Stimulated activated CD8-positive, alpha-beta memory T cell treated with anti-CD3 and anti-CD28 coated beads, Interleukin-4, amount 100 ng/mL, for 1 hour (primary cell): ENCODE measurements around the gene ARID1A.
A peak's percentile ranks its signal among the peaks of the same experiment; 100 is the strongest.

Experiments used
- DNase-seq, 2 donors: peaks; one replicate each; pipeline ENCODE4 v3.0.0-alpha.2; 2020; ENCODE audit warnings: low read depth in 2 of 2, low spot score in 1 of 2

Gene ARID1A

DNA sequence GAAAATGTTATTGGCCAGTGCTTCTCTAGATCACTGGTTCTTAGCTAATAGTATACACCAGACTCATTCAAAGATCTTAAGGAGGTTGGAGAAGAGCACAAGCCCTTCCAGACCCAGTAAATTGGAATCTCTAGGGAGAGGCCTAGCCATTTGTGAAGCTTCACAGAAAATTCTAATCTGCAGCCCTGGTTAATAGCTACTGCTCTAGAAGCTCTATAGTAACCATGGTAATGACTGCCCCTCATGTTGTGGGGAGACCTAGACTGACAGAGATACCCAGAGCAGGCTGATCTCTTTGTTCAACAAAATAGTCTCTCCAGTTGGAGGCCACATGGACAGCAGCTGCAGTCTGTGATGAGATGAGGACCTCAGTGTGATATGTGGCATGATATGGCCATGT lies 31.7 kb downstream of the ARID1A start:
- DNase-seq, result no peak

DNA sequence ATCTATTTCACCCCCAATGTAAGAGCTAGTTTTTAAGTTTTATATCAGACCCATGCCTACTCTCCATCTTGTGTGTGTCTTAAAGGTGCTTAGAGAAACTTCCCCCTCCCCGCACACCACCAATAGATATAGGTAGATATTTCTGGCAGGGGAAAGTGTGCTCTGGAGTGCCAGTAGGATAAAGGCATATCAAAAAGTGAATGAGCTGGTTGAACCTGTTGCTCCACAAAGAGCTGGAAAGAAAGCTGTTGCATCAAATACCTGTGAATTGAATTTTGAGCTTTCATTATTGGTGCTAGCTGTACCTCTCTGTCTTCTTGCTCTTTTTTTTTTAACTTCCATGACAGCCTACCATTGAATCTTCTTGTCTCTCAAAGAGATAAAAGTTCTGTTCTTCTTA lies 32.8 kb downstream of the ARID1A start:
- no peak for DNase-seq

DNA sequence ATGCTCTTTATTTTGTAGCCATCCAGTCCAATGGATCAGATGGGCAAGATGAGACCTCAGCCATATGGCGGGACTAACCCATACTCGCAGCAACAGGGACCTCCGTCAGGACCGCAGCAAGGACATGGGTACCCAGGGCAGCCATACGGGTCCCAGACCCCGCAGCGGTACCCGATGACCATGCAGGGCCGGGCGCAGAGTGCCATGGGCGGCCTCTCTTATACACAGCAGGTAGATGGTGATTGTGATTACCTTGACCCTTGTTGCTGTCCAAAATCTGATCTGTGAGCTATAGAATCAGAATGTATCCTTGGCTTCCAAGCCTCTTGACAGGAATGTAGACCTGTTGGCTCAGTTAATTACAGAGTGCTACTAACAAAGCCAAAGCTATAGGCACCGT lies 33.8 kb downstream of the ARID1A start:
- DNase-seq, result no peak

DNA sequence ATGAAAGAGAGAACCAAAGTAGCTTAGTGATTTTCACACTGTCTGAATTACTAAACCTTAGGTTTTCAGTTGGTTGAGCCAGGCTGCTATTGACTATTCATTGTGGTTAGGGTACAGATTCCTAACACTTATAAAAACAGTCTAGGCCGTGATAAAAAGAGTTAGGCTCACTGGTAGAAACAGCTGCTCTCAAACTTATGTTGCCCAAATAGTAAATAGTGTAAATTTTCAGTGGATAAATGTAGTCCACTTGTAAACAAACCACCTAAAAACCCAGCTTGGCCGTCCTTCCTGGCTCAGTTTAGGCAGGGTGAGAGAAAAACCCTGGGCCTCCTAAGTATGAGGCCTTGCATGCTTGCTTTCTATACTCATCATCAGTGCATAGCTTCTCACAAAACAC lies 34.9 kb downstream of the ARID1A start:
- DNase-seq, result no peak

DNA sequence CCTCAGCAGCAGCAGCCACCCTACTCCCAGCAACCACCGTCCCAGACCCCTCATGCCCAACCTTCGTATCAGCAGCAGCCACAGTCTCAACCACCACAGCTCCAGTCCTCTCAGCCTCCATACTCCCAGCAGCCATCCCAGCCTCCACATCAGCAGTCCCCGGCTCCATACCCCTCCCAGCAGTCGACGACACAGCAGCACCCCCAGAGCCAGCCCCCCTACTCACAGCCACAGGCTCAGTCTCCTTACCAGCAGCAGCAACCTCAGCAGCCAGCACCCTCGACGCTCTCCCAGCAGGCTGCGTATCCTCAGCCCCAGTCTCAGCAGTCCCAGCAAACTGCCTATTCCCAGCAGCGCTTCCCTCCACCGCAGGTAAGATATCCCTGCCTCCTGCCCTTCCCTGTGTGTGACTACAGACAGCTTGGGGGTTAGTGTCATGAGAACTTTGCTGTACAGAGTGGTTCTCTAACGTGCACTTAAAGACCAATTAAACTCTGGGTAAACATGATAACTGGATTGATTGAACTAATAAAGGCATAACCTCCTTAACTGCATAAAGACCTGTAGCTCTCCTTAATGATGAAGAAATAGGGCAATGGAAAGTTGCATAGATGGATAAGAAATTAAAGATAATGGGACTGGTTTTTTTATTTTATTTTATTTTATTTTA lies 35.6 kb downstream of the ARID1A start:
- no peak for DNase-seq

DNA sequence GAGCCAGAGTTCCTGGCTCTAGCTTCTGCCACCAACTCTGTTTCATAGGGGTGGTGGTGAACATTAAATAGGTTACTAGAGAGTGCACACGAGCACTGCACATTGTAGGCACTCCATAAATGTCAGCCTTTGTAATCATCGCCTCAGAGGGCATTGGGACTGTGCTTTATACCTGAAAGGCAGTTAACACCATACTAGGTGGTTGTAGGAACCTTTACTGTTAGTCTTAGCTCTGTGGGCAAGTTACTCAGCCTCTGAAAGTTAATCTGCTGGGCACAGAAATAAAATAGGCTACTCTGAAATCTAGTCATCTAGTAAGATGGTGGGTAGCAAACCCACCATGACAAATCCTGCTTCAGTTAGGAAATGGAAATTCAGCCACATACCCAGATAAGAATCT lies 37.6 kb downstream of the ARID1A start:
- DNase-seq, result no peak

DNA sequence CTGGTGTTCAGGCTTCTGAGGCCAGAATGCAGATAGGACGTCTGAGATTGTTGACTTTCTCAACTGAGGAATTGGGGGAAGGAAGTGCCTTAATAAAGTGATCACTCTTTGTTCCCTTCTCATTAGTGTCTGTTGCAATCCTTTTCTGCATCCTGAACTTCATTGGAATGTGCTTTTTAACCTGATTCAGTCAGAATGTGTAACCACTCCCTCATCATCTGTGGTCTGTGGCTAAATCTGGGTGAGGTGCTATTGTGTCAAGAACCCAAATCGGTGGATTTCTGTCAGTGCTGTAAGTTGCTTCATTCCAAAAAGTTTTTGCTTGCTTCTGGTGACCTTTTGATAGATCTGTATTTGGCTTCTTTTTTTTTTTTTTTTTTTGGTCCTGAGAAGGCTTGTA lies 38.2 kb downstream of the ARID1A start:
- no peak for DNase-seq

DNA sequence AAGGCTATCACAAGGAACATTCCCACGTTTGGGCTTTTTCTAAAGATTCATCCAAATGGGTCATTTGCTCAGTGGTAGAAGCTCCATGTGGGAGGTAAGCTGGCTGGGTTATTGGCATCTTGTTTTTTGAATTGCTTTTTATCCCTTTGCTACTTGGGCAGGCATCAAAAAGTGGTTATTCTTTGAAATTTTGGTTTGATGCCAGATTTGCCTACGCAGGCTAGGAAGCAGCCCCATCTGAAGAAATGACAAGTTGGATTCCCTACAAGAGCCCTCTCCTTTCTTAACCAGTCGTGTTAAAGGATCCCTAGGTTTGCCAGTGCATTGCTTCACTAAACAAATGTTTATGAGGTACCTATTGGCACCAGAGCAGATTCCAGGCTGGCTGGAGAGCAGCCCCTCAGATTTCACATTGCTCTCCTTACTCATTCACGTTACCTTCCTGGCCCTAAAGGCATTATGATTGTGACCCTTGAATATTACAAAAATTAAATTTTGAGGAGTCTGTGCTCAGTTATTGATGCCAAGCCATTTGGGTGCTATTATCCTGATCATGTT lies 38.8 kb downstream of the ARID1A start:
- DNase-seq, result no peak

DNA sequence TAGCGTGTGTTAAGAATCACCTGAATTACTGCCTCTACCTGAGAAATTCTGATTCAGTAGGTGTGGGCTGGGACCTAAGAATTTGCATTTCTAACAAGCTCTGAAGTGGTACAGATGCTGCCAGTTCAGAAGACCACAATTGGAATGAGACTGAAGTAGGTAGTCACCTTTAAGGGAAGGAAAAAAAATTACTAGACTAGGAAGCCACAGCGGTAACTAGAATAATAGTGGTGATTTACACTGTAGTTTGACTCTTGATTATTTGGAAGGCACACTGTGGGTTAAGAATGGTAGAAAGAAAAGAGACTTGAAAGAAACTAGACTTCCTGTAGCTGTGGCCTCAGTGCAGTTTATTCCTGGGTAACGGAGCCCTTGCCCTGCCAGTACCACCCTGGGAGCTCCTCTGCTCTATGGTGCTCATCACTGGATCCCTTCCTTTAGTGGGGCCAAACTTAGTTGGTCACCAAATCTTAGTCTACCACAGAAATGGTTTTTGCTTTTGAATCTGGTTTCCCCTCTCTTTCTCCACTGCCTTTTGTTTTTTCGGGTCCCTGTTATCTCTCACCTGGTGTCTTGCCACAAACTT lies 43.6 kb downstream of the ARID1A start:
- no peak for DNase-seq

DNA sequence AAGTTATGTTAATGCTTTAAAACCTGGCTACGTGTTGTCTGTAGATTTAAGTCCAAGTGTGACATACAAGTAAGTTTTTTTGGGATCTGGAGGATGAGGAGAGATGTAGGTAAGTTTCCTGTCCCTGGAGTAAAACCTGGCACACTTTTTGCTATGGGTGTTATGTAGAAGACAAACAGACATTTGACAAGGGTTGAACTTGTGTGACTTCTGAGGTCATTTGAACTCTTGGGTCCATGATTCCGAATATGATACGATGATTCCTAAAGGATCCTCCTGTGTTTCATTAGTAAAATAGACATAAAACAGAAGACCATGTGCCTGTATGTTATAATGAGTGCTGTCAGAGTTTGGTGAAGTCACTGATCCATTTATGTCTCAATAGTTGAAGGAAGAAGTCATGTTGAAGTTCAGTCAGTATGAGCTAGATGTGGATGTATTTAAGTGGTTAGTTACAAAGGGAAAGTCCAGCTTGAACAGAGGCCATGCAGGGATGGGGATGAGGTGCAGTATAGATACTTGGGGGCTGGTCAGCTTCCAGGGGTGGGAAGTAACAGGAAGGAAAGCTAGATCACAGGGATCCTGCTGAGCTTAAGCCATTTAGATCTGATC lies 44.3 kb downstream of the ARID1A start:
- DNase-seq, result no peak

DNA sequence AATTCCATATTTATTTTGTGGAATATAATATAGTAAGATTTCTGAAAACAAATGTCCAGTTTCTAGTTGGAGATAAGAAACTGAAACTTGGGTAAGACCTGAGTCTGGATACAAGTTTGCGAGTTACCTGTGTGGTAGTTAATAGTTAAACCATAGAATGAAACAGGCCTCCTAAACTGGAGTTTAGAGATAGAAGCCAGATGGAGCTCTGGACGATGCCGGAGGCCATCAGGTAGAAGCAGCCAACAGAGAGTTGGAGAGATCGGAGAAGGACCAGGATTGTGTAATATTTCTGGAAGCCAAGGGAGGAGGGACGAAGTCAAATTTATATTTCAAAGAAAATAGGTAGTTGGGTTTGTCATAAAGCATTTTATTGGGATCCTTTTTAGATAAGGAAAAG lies 45.1 kb downstream of the ARID1A start:
- no peak for DNase-seq

DNA sequence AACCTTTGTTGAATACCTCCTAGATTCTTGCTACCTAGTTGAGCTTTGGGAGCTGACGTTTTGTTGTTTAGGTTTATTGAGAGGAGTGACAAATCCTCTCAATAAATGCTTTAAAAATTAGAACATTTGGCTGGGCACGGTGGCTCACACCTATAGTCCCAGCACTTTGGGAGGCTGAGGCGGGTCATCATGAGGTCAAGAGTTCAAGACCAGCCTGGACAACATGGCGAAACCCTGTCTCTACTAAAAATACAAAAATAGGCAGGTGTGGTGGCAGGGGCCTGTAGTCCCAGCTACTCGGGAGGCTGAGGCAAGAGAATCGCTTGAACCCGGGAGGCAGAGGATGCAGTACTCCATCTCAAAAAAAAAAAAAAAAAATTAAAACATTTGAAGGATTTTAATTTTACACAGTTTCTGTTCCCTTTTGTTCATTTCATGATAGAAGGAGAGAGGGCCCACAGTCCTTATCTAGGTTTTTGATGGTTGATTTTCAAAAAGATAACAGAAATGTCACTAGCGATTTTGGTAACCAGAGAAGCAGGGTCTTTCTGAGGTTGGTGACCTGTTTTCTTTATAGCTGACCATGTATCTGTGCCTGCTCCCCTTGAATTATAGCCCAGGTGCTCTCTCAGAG lies 47.7 kb downstream of the ARID1A start:
- DNase-seq, result no peak

DNA sequence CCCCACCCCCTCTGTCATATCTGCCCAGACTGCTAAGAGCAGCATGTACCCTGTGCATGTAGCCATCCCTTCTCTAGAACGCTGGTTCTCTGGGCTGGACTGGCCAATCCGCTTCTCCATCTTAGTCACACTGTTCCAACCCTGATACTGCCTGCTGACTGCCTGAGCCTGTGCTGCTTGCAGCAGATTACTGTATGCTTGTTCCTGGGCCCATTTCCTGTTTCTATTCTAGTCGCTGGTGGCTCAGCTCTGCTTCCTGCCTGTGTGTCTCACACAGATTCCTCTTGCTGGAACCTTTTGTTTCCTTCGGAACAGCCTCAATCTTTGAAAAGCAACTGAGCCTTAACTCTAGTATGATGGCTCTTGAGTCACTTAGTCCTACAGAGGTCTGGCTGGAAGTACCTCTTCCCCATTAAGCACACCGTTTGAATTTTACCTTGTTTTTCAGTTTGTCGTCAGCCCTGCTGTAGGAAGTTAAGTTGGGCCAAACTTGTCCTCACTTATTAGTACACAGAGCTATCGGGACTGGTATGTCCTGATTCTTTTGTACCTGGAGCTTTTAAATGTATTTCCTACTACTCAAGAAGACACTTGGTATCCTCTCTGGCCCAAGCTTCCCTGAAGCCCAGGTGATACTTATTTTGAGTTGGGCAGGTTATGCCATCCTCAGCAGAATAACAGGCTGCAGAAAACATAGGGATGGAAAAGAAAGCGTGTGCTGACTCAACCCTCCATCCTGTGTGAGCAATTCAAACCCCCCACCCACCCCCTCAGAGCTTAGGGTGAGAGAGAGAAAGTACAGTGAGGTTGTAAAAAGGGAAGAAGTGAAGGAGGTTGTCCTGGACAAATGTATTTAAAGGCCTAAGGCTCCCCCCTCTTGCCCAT lies 48.5 kb downstream of the ARID1A start:
- DNase-seq, result peak; percentile 47 to 65

DNA sequence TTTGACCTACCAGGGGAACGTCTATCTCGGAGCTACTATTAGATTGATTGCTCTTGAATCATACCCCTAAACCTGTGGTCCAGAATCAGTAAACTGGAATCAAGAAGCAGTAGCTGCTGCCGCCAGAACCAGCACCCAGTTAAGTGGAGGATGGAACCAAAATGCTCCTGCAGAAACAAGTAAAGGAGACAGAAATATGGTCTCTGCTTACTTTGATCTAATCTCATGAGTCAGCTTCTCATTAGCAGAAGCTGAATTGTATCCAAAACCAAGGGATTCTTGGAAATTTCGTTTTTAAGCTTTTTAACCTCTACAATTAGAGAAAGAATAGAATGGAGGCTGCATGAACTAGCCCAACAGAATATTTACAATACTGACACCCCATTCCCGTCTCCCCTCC lies 49.4 kb downstream of the ARID1A start:
- no peak for DNase-seq

DNA sequence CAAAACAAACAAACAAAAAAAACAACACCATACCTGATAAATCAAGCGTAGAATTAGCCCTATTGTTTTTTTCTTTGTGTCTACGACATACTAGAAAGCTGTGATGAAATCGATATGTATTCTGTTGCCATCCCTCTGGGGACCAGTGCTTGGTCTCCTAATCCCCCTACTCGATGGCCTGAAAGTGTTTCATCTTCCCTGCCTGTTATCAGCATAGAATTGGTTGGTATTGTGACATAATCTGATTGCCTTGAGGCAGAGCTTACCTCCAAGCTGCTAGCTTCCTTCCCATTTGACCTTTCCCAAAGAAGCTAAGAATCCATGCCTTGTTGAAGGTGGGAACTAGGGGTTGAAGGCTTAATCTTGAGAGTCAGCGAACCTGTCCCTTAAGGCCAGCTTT lies 51.2 kb downstream of the ARID1A start:
- DNase-seq, result no peak

DNA sequence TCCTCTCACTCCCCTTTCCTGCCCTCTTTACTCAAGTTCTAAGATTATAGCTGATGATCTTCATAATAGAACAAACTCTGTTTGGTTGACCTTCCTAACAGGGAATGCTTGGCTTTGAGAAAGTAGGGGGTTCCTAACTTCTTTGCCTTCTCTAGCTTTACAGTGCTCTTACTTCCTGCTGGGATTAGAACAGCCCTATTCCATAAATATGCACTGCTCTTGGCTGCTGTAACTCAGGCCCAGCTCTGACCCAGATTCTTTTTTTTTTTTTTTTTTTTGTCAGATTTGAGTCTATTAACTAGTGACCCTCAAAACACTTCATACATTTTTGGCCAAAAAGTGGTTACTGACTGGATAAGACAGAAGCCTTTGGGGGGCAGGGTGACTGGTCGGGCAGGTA lies 52.5 kb downstream of the ARID1A start:
- DNase-seq, result no peak

DNA sequence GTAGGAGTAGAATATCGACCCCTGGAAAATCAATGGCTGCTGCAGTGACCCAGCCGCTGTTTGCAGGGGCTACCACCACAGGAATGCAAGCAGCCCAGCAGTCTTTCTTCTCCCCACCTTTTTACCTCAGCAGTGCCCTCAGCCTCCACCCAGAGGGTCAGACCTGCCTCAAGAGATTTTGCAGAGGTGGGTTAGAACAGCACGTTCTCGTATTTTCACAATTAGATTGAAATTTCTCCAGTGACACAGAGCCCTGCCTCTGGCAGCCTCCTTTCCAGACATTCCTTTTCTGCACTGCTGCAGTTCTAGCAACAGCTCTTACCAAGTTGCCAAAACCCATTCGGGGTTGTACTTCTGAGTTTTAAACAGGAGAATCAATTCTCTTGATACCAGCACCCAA lies 53.6 kb downstream of the ARID1A start:
- no peak for DNase-seq

DNA sequence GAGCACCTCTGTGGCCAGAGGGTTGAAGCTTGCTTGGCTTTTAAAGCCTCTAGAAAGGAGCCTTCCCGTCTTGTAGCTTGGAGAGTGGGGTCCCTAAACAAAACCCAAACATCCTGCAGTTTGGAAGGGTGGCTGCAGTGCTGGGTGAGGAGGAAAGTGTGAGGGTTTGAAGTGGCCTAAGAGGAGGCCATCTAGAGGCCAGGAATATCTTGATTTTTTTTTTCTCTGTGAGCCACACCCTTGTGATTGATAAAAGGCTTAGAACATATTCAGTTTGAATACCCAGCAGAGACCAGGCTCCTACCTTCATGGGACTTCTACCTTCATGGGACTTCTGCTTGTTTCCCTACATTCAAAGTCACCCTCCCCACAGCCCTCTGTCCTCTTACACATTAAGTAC lies 54.6 kb downstream of the ARID1A start:
- DNase-seq, result no peak

DNA sequence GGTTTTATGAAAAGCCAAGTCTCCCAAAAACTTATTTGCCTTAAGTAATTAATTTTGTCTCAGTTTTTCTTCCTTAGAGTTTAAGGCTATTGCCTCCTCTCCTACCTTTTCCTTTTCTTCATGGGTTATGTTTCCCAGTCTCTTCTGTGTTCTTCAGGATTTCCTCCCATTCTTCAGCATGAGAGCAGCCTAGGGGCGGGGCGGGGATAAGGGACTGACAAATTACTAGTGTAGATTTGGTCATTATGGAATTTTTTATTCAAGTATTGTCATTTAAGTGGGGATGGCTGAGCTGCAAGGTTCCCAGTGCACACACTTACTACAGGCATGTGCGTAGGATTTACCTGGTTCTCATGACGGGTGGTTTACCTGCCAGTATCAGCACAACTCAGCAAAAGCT lies 56.7 kb downstream of the ARID1A start:
- DNase-seq, result no peak

DNA sequence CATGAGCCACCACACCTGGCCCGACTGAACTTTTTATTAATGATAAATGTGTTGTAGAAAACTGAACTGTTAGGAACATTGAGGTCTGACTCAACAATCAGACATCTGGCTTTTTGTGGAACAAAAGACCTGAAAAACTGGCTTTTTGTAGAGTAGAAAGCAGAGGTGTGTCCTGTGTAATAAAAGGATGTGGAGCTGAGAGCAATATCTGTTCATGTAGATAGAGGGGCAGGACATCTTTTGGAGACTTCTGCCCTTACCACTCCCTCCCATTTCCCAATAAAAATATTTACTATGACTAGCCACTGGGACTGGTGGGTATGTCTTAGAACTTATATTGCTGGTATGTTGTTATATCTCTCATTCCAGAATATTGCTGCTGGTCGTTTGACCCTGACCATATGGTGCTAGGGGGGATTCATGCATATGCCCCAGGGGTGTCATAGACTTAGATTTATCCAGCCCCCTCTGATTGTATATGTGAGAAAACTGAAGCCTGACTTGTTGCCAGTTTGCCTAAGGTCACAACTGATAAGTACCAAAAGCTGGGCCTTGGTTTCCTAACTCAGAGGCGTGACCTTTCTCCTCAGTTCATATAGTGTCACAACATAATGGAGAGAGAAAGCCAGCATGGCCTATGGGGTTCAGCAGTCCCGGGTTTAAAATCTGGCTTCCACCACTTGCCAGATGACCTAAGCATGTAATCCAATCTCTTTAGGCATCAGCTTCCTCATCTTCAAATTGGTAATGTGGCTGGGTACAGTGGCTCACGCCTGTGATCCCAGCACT lies 58.5 kb downstream of the ARID1A start:
- no peak for DNase-seq
